ENCODE results near the gene MUC2. TPM values are rescaled to one million over a fixed set of nuclear protein-coding genes. Genes with fewer than 3 reads are reported as not detected.
A peak's percentile ranks its signal among the peaks of the same experiment; 100 is the strongest.

The MUC2 gene
- total RNA-seq, 1 donor from 2014 or later = not detected

- peaks cover 12% of the 10 kb centered on the region for H3K4me1 ChIP-seq
- no peak overlapping the region for H3K4me3 ChIP-seq
- Mint-ChIP-seq H3K27me3 (ENCODE audit: insufficient read depth, low read depth) (peaks cover 6% of the 10 kb centered on the region), H3K36me3 (peaks cover 2% of the 10 kb centered on the region), H3K9me3 (no peaks in the 10 kb centered on the region), H3K4me3 (no peak overlapping the region), H3K4me1 (no peaks in the 10 kb centered on the region), H3K27ac (no peak overlapping the region)
- peak; percentile 31 for DNase-seq (ENCODE audit: low spot score)
- no peak overlapping the region for H3K27ac ChIP-seq
- H3F3A ChIP-seq (ENCODE audit: low read depth) = no peaks in the 10 kb centered on the region
- H4K20me1 ChIP-seq (ENCODE audit: low read depth) = no peaks in the 10 kb centered on the region
- H3K79me2 ChIP-seq (ENCODE audit: low read depth) = no peaks in the 10 kb centered on the region
- peak overlapping the region; percentile 4 for H3K4me2 ChIP-seq
- no peak overlapping the region for H3K9ac ChIP-seq
- no peaks in the 10 kb centered on the region for H3K9me3 ChIP-seq (ENCODE audit: low read depth)
- no peak overlapping the region for H2AFZ ChIP-seq (replicated peaks)
- TF ChIP-seq EZH2phosphoT487 (IDR thresholded peaks at IDR 0.05) (no peak), CTCF (IDR thresholded peaks at IDR 0.05) (no peak), EZH2 (IDR thresholded peaks at IDR 0.05) (no peak)
- no peaks in the 10 kb centered on the region for H3K27me3 ChIP-seq
- H3K36me3 ChIP-seq = no peaks in the 10 kb centered on the region
Observed at GRCh38 chr11:1034456-1035295, 40.0 kb upstream of the MUC2 start.

- no peak overlapping the region for H3K4me3 ChIP-seq
- H3K4me2 ChIP-seq = no peak overlapping the region
- no peaks in the 10 kb centered on the region for H3F3A ChIP-seq (ENCODE audit: low read depth)
- TF ChIP-seq EZH2 (IDR thresholded peaks at IDR 0.05) = no peak
- no peak for TF ChIP-seq CTCF (IDR thresholded peaks at IDR 0.05)
- TF ChIP-seq EZH2phosphoT487 (IDR thresholded peaks at IDR 0.05) = no peak
- H3K9me3 ChIP-seq (ENCODE audit: low read depth) = no peaks in the 10 kb centered on the region
- H3K36me3 ChIP-seq = no peaks in the 10 kb centered on the region
- Mint-ChIP-seq H3K9me3 (no peaks in the 10 kb centered on the region), H3K36me3 (peaks cover 2% of the 10 kb centered on the region), H3K4me3 (no peak overlapping the region), H3K4me1 (no peaks in the 10 kb centered on the region), H3K27ac (no peak overlapping the region), H3K27me3 (ENCODE audit: insufficient read depth, low read depth) (peaks cover 6% of the 10 kb centered on the region)
- no peak for DNase-seq (ENCODE audit: low spot score)
- no peak overlapping the region for H3K9ac ChIP-seq
- H3K27ac ChIP-seq = no peak overlapping the region
- H2AFZ ChIP-seq (replicated peaks) = no peak overlapping the region
- no peaks in the 10 kb centered on the region for H3K79me2 ChIP-seq (ENCODE audit: low read depth)
- no peaks in the 10 kb centered on the region for H3K27me3 ChIP-seq
- H4K20me1 ChIP-seq (ENCODE audit: low read depth) = no peaks in the 10 kb centered on the region
- H3K4me1 ChIP-seq = peaks cover 12% of the 10 kb centered on the region
Observed at GRCh38 chr11:1035577-1036283, 38.9 kb upstream of the MUC2 start.

GRCh38 chr11:1036303-1036923, 38.3 kb upstream of the MUC2 start, which contains the start of gene MUC6:
MUC6 (minus strand) TSS chr11:1036718; CDS start chr11:1036655, 63 bp downstream.
- H3K4me2 ChIP-seq = no peak within 1 kb of the TSS
- no peaks in the 10 kb centered on the region for H3F3A ChIP-seq (ENCODE audit: low read depth)
- no peak for DNase-seq (ENCODE audit: low spot score)
- no peaks in the 10 kb centered on the region for H4K20me1 ChIP-seq (ENCODE audit: low read depth)
- no peak within 1 kb of the TSS for H2AFZ ChIP-seq (replicated peaks)
- H3K27me3 ChIP-seq = no peaks in the 10 kb centered on the region
- H3K27ac ChIP-seq = no peak within 1 kb of the TSS
- H3K36me3 ChIP-seq = no peaks in the 10 kb centered on the region
- Mint-ChIP-seq H3K4me1 (no peaks in the 10 kb centered on the region), H3K27me3 (ENCODE audit: insufficient read depth, low read depth) (peaks cover 6% of the 10 kb centered on the region), H3K27ac (no peak within 1 kb of the TSS), H3K4me3 (no peak within 1 kb of the TSS), H3K9me3 (no peaks in the 10 kb centered on the region), H3K36me3 (peaks cover 2% of the 10 kb centered on the region)
- TF ChIP-seq CTCF (IDR thresholded peaks at IDR 0.05) (no peak), EZH2phosphoT487 (IDR thresholded peaks at IDR 0.05) (no peak), EZH2 (IDR thresholded peaks at IDR 0.05) (no peak)
- H3K9me3 ChIP-seq (ENCODE audit: low read depth) = no peaks in the 10 kb centered on the region
- peaks cover 12% of the 10 kb centered on the region for H3K4me1 ChIP-seq
- H3K9ac ChIP-seq = no peak within 1 kb of the TSS
- H3K79me2 ChIP-seq (ENCODE audit: low read depth) = no peaks in the 10 kb centered on the region
- no peak within 1 kb of the TSS for H3K4me3 ChIP-seq
